ENCODE data around the gene DMAC1.

The DMAC1 gene

DNA sequence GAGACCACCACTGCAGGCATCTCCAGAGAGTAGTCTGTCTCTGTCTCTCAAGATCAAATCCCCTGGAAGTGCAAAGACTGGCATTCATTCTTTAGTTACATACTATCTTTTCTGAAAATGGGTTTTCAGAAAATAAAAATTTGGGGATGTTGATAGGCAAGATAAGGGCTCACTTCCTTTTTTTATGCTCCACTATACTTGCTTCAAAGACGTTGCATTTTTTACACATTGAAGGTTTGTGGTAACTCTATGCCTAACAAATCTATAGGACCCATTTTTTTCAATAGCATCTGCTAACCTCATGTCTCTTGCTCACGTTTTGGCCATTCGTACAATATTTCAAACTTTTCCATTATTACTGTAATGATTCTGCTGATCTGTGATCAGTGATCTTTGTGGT, 37.0 kb downstream of the DMAC1 start:
- FAIRE-seq (no peak), DNase-seq (ENCODE audit: insufficient read length, low spot score) (no peak)
- no peak for TF ChIP-seq POLR2A (IDR thresholded peaks at IDR 0.05; ENCODE audit: low read depth, low read length)

GRCh38 chr9:7760014-7760415, 39.6 kb downstream of the DMAC1 start:
- no peak for TF ChIP-seq POLR2A (IDR thresholded peaks at IDR 0.05; ENCODE audit: low read depth, low read length)
- FAIRE-seq (no peak), DNase-seq (ENCODE audit: insufficient read length, low spot score) (no peak)

GRCh38 chr9:7756088-7756487, 43.5 kb downstream of the DMAC1 start:
- FAIRE-seq = no peak
- no peak for TF ChIP-seq POLR2A (IDR thresholded peaks at IDR 0.05; ENCODE audit: low read depth, low read length)
- no peak for DNase-seq (ENCODE audit: insufficient read length, low spot score)

- TF ChIP-seq POLR2A (IDR thresholded peaks at IDR 0.05; ENCODE audit: low read depth, low read length) = no peak
- FAIRE-seq (no peak), DNase-seq (ENCODE audit: insufficient read length, low spot score) (no peak)
Observed at GRCh38 chr9:7752481-7752880, 47.1 kb downstream of the DMAC1 start.
